GM23338 (cell line): ENCODE data around the gene TRPC5OS. TPM values are rescaled to one million over a fixed set of nuclear protein-coding genes. Genes with fewer than 3 reads are reported as not detected.

ENCODE experiments used
- ATAC-seq: fragments of 200-7000 bp; cut with Tn5 transposase; 3 replicates; pipeline ENCODE4 v1.9.1; 2020
- DNase-seq: peaks from one replicate; pipeline ENCODE4 v3.0.0-alpha.2; 2015; ENCODE audit warnings: low spot score
- H2AFZ ChIP-seq: fragments of 200-600 bp; sonication (generic); 2 replicates; pipeline ENCODE4 v1.8.0; 2016; ENCODE audit warnings: antibody characterized with exemption, mild to moderate bottlenecking, moderate library complexity
- H3F3A ChIP-seq: fragments of 200-600 bp; sonication (generic); replicated peaks from 2 replicates; pipeline ENCODE4 v1.8.0; 2017; ENCODE audit warnings: antibody characterized with exemption, mixed run types, low read depth
- H3K27ac ChIP-seq: fragments of 200-600 bp; sonication (generic); 2 replicates; pipeline ENCODE4 v1.6.1; 2016; ENCODE audit warnings: low read depth
- H3K27me3 ChIP-seq: fragments of 200-600 bp; sonication (generic); 2 replicates; pipeline ENCODE4 v1.8.0; 2016; ENCODE audit warnings: mild to moderate bottlenecking, mixed run types, moderate library complexity; ENCODE audit not compliant: insufficient read depth
- H3K36me3 ChIP-seq: fragments of 200-600 bp; sonication (generic); 2 replicates; pipeline ENCODE4 v1.8.0; 2016; ENCODE audit warnings: mild to moderate bottlenecking; ENCODE audit not compliant: insufficient read depth
- H3K4me1 ChIP-seq: fragments of 200-600 bp; sonication (generic); 2 replicates; pipeline ENCODE4 v1.8.0; 2016; ENCODE audit warnings: mild to moderate bottlenecking, moderate library complexity; ENCODE audit not compliant: insufficient read depth
- H3K4me2 ChIP-seq: fragments of 200-600 bp; sonication (generic); 2 replicates; pipeline ENCODE4 v1.7.1; 2017; ENCODE audit warnings: mixed run types
- H3K4me3 ChIP-seq: fragments of 200-600 bp; sonication (generic); 2 replicates; pipeline ENCODE4 v1.6.1; 2016; ENCODE audit warnings: mixed run types
- H3K79me2 ChIP-seq: fragments of 200-600 bp; sonication (generic); replicated peaks from 2 replicates; pipeline ENCODE4 v1.8.0; 2017; ENCODE audit warnings: mild to moderate bottlenecking; ENCODE audit not compliant: insufficient read depth
- H3K9me2 ChIP-seq: fragments of 200-600 bp; sonication (generic); 2 replicates; pipeline ENCODE4 v1.8.0; 2017; ENCODE audit not compliant: insufficient read depth
- H4K20me1 ChIP-seq: fragments of 200-600 bp; sonication (generic); replicated peaks from 2 replicates; pipeline ENCODE4 v1.8.0; 2017; ENCODE audit warnings: mild to moderate bottlenecking; ENCODE audit not compliant: insufficient read depth
- H3K27ac Mint-ChIP-seq: 2 replicates; pipeline ENCODE4 v1.8.0; 2020; ENCODE audit warnings: inconsistent platforms, mild to moderate bottlenecking, moderate library complexity, mixed read lengths
- H3K27me3 Mint-ChIP-seq: 3 replicates; pipeline ENCODE4 v1.8.0; 2022; ENCODE audit warnings: low read depth, mild to moderate bottlenecking, moderate library complexity, mixed read lengths, inconsistent platforms; ENCODE audit not compliant: insufficient read depth, poor library complexity
- H3K36me3 Mint-ChIP-seq: 3 replicates; pipeline ENCODE4 v1.8.0; 2021; ENCODE audit warnings: low read depth, mild to moderate bottlenecking, inconsistent platforms, moderate library complexity, mixed read lengths
- H3K4me1 Mint-ChIP-seq: 3 replicates; pipeline ENCODE4 v1.8.0; 2020; ENCODE audit warnings: mild to moderate bottlenecking, inconsistent platforms, mixed read lengths
- H3K4me3 Mint-ChIP-seq: 3 replicates; pipeline ENCODE4 v1.8.0; 2021; ENCODE audit warnings: moderate library complexity, mild to moderate bottlenecking, inconsistent platforms, mixed read lengths
- H3K9me3 Mint-ChIP-seq: 3 replicates; pipeline ENCODE4 v1.8.0; 2020; ENCODE audit warnings: moderate library complexity, mild to moderate bottlenecking, inconsistent platforms, mixed read lengths
- CREB1 ChIP-seq: fragments of 250-450 bp; sonication (Bioruptor Pico); IDR thresholded peaks from 2 replicates; pipeline ENCODE4 v1.5.0; 2020; ENCODE audit warnings: low read depth, mild to moderate bottlenecking, moderate library complexity
- EZH2phosphoT487 ChIP-seq: fragments of 200-600 bp; sonication (generic); IDR thresholded peaks from one replicate; pipeline ENCODE4 v1.8.1; 2018; ENCODE audit warnings: antibody characterized with exemption; ENCODE audit not compliant: unreplicated experiment
- JUNB ChIP-seq: IDR thresholded peaks from one replicate; pipeline ENCODE4 v1.6.1; 2016; ENCODE audit warnings: antibody characterized with exemption; ENCODE audit not compliant: unreplicated experiment
- NANOG ChIP-seq: IDR thresholded peaks from 2 replicates; pipeline ENCODE4 v1.6.1; 2016; ENCODE audit warnings: antibody characterized with exemption, borderline replicate concordance
- REST ChIP-seq: IDR thresholded peaks from one replicate; pipeline ENCODE4 v1.6.1; 2018; ENCODE audit warnings: antibody characterized with exemption; ENCODE audit not compliant: unreplicated experiment
- ZNF114 ChIP-seq: fragments of 250-450 bp; sonication (Bioruptor Pico); IDR thresholded peaks from 2 replicates; pipeline ENCODE4 v1.5.0; 2020; ENCODE audit warnings: mild to moderate bottlenecking, moderate library complexity
- ZNF331 ChIP-seq: fragments of 250-450 bp; sonication (Bioruptor Pico); IDR thresholded peaks from 2 replicates; pipeline ENCODE4 v1.5.0; 2020; ENCODE audit warnings: low read depth, mild to moderate bottlenecking, moderate library complexity
- polyA plus RNA-seq: library from polyadenylated mRNA; unstranded; fragments of >200 nt; fragmentation: Nextera tagmentation; extraction: Ambion mirVana; gene quantifications from 2 replicates; pipeline ENCODE4 v1.2.1, GENCODE V29; 2016
- total RNA-seq: library from RNA; depleted of rRNA; stranded (reverse); fragments of >200 nt; shearing (Covaris generic); gene quantifications from 2 replicates; pipeline ENCODE4 v1.2.3, GENCODE V29; 2014
- TF ChIP-seq, protein P1 (sequence below), 2 experiments: fragments of 200-600 bp in 1 of 2; sonication (generic) in 1 of 2; conservative IDR thresholded peaks; 2 replicates each; pipeline versions ENCODE4 v1.5.1 to v1.6.1; 2016 to 2017; ENCODE audit warnings: antibody characterized with exemption in 2 of 2, low read depth in 2 of 2, mild to moderate bottlenecking in 2 of 2, moderate library complexity in 1 of 2

The TRPC5OS gene
- total and polyA plus RNA-seq, 2 experiments from 2014 or later = not detected

DNA sequence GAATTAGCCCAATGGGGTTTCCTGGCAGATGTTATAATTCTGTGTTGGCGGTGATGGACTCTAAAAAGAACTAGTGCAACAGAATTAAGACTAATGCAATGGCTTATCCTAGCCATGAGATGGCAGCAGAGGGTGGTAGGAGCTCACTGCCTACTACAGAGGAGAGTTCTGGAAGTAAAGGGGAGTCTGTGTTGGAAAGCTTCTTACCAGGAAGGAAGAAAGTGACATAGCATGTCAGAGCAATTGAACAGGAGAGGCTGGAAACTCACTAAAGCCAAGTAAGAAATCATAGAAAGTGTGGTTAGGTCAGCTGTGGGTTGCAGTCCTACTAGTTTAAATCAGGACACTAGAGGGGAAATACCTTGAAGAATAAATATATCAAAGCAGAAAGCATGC lies 6.3 kb upstream of the TRPC5OS start:
- ATAC-seq (peak; percentile 92), DNase-seq (peak; percentile 69)
- Histone ChIP-seq H3K79me2 (no peaks in the 10 kb centered on the region), H4K20me1 (no peaks in the 10 kb centered on the region), H3K4me3 (no peak overlapping the region), H3K36me3 (no peaks in the 10 kb centered on the region), H2AFZ (no peak overlapping the region), H3K4me1 (no peaks in the 10 kb centered on the region; the same call in 1 of the 2 replicates), H3K4me2 (no peak overlapping the region), H3F3A (no peaks in the 10 kb centered on the region), H3K9me2 (no peaks in the 10 kb centered on the region), H3K27ac (no peak overlapping the region), H3K27me3 (no peaks in the 10 kb centered on the region)
- TF ChIP-seq, protein P1, sequence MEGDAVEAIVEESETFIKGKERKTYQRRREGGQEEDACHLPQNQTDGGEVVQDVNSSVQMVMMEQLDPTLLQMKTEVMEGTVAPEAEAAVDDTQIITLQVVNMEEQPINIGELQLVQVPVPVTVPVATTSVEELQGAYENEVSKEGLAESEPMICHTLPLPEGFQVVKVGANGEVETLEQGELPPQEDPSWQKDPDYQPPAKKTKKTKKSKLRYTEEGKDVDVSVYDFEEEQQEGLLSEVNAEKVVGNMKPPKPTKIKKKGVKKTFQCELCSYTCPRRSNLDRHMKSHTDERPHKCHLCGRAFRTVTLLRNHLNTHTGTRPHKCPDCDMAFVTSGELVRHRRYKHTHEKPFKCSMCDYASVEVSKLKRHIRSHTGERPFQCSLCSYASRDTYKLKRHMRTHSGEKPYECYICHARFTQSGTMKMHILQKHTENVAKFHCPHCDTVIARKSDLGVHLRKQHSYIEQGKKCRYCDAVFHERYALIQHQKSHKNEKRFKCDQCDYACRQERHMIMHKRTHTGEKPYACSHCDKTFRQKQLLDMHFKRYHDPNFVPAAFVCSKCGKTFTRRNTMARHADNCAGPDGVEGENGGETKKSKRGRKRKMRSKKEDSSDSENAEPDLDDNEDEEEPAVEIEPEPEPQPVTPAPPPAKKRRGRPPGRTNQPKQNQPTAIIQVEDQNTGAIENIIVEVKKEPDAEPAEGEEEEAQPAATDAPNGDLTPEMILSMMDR (conservative IDR thresholded peaks at IDR 0.05; ENCODE audit: low read depth in 2 of 2) = peak; percentile 70 to 78
- no peak for TF ChIP-seq EZH2phosphoT487
- Mint-ChIP-seq H3K36me3 (no peaks in the 10 kb centered on the region), H3K4me1 (peaks cover 13% of the 10 kb centered on the region), H3K9me3 (no peaks in the 10 kb centered on the region), H3K27me3 (no peaks in the 10 kb centered on the region), H3K27ac (peak overlapping the region; percentile 90; the same call in 1 of the 2 replicates), H3K4me3 (no peak overlapping the region)

DNA sequence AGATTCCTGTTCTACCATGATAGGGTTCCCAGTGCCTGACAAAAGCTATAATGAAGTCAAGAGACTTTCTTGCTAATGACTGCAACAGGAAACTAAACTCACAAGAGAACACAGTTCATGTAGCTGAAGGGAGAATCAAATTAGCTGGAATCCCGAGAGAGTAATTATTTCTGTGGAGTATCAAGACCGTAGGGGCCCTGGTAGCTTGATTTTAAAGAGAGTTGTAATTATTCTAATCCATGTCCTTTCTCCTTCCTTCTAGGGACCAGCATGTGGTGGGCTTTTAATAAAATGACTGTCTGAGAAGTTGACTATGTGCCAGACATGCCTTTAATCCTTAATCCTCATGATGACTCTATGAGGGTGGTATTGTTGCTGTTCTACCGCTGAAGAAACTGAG lies 1.7 kb upstream of the TRPC5OS start:
- H3K4me3 ChIP-seq = no peak overlapping the region
- no peaks in the 10 kb centered on the region for H3K79me2 ChIP-seq
- H3K36me3 Mint-ChIP-seq = no peaks in the 10 kb centered on the region
- H2AFZ ChIP-seq = no peak overlapping the region
- H3K4me2 ChIP-seq = no peak overlapping the region
- H3K4me3 Mint-ChIP-seq = no peak overlapping the region
- H3F3A ChIP-seq = no peaks in the 10 kb centered on the region
- no peak overlapping the region for H3K27ac ChIP-seq
- peaks cover 6% of the 10 kb centered on the region; the same call in 1 of the 3 replicates for H3K4me1 Mint-ChIP-seq
- TF ChIP-seq JUNB = no peak
- no peak for TF ChIP-seq ZNF331 (CRISPR knock-in tag)
- TF ChIP-seq NANOG = no peak
- TF ChIP-seq, protein P1 (conservative IDR thresholded peaks at IDR 0.05; ENCODE audit: low read depth in 2 of 2) = no peak
- no peak for TF ChIP-seq REST
- no peak for TF ChIP-seq ZNF114
- TF ChIP-seq CREB1 = no peak
- TF ChIP-seq EZH2phosphoT487 = no peak
- no peaks in the 10 kb centered on the region for H3K36me3 ChIP-seq
- ATAC-seq = no peak
- no peak for DNase-seq
- H3K9me2 ChIP-seq = no peaks in the 10 kb centered on the region
- H3K4me1 ChIP-seq = no peaks in the 10 kb centered on the region; the same call in 1 of the 2 replicates
- no peak overlapping the region for H3K27ac Mint-ChIP-seq
- no peaks in the 10 kb centered on the region for H4K20me1 ChIP-seq
- H3K9me3 Mint-ChIP-seq = no peaks in the 10 kb centered on the region
- no peaks in the 10 kb centered on the region for H3K27me3 ChIP-seq
- H3K27me3 Mint-ChIP-seq = no peaks in the 10 kb centered on the region
